ENCODE data around the gene TBC1D9B.

The TBC1D9B gene

GRCh38 chr5:179906795-179907555 is 722 bp downstream of the TBC1D9B start:
- peak; percentile 41 for DNase-seq

GRCh38 chr5:179906294-179906794 is 1.4 kb downstream of the TBC1D9B start:
- no peak for DNase-seq

- no peak for DNase-seq
Observed at GRCh38 chr5:179905161-179905560, 2.5 kb downstream of the TBC1D9B start.

GRCh38 chr5:179904463-179905160 is 3.1 kb downstream of the TBC1D9B start:
- no peak for DNase-seq

- DNase-seq = no peak
Observed at GRCh38 chr5:179902763-179903158, 4.9 kb downstream of the TBC1D9B start.

GRCh38 chr5:179901915-179902762 is 5.6 kb downstream of the TBC1D9B start:
- no peak for DNase-seq

- DNase-seq = no peak
Observed at GRCh38 chr5:179901462-179901861, 6.2 kb downstream of the TBC1D9B start.

GRCh38 chr5:179900711-179901110 is 7.0 kb downstream of the TBC1D9B start:
- DNase-seq = no peak

GRCh38 chr5:179900206-179900605 is 7.5 kb downstream of the TBC1D9B start:
- DNase-seq = no peak

- no peak for DNase-seq
Observed at GRCh38 chr5:179895861-179896260, 11.8 kb downstream of the TBC1D9B start.

- no peak for DNase-seq
Observed at GRCh38 chr5:179893958-179894895, 13.5 kb downstream of the TBC1D9B start.

- DNase-seq = no peak
Observed at GRCh38 chr5:179893076-179893957, 14.4 kb downstream of the TBC1D9B start.

- no peak for DNase-seq
Observed at GRCh38 chr5:179892255-179892654, 15.4 kb downstream of the TBC1D9B start.

GRCh38 chr5:179890751-179891682 is 16.7 kb downstream of the TBC1D9B start:
- no peak for DNase-seq

GRCh38 chr5:179889885-179890284 is 17.8 kb downstream of the TBC1D9B start:
- no peak for DNase-seq

- DNase-seq = no peak
Observed at GRCh38 chr5:179887802-179888201, 19.9 kb downstream of the TBC1D9B start.

- no peak for DNase-seq
Observed at GRCh38 chr5:179887095-179887494, 20.6 kb downstream of the TBC1D9B start.

GRCh38 chr5:179886190-179886911 is 21.3 kb downstream of the TBC1D9B start:
- DNase-seq = no peak

GRCh38 chr5:179885491-179886090 is 22.1 kb downstream of the TBC1D9B start:
- no peak for DNase-seq

All from activated CD4-positive, CD25-positive, alpha-beta regulatory T cell treated with anti-CD3 and anti-CD28 coated beads, Interleukin-2, amount 50 U/mL, for 72 hours (primary cell).